OCI-LY7 (cell line): ENCODE results near the gene LPIN1.

Experiments used
- EZH2phosphoT487 ChIP-seq: fragments of 200-600 bp; sonication (generic); IDR thresholded peaks from 2 replicates; pipeline ENCODE4 v1.6.1; 2018; ENCODE audit warnings: low read depth, borderline replicate concordance, mild to moderate bottlenecking, mixed run types, antibody characterized with exemption, low read length, moderate library complexity, mixed read lengths
- TF ChIP-seq, protein P1 (sequence below): fragments of 200-600 bp; sonication (generic); conservative IDR thresholded peaks from 2 replicates; pipeline ENCODE4 v1.5.1; 2014; ENCODE audit warnings: mild to moderate bottlenecking, antibody characterized with exemption, low read length, moderate library complexity, mixed read lengths

DNA sequence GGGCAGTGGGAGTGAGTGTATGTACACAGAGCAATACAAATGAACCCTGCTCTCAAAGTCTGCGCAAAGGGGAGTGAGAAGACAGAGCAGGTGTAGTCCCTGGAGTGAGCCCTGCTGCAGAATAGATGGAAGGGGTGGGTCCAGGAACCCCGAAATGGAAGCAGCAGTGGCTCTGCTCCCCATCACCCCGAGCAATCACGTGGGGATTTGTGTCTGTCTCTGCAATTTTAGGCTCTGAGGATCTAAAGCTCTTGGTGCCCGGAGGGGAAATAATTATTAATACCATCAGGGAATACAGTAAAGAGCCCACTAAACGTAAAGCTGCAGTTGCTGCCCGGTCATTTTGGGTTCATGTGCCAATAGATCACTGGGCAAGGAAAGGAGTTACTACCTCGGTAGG is 118.3 kb downstream of the LPIN1 start:
- TF ChIP-seq, protein P1, sequence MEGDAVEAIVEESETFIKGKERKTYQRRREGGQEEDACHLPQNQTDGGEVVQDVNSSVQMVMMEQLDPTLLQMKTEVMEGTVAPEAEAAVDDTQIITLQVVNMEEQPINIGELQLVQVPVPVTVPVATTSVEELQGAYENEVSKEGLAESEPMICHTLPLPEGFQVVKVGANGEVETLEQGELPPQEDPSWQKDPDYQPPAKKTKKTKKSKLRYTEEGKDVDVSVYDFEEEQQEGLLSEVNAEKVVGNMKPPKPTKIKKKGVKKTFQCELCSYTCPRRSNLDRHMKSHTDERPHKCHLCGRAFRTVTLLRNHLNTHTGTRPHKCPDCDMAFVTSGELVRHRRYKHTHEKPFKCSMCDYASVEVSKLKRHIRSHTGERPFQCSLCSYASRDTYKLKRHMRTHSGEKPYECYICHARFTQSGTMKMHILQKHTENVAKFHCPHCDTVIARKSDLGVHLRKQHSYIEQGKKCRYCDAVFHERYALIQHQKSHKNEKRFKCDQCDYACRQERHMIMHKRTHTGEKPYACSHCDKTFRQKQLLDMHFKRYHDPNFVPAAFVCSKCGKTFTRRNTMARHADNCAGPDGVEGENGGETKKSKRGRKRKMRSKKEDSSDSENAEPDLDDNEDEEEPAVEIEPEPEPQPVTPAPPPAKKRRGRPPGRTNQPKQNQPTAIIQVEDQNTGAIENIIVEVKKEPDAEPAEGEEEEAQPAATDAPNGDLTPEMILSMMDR, result no peak
- TF ChIP-seq EZH2phosphoT487, result no peak
